Body of pancreas (tissue), 4 donors: ENCODE measurements around the gene CDC42SE1. TPM values are rescaled to one million over a fixed set of nuclear protein-coding genes. Genes with fewer than 3 reads are reported as not detected.

Experiments
- ATAC-seq: fragments of 150-250 bp; one replicate; pipeline ENCODE4 v1.9.1; 2016
- DNase-seq, 4 donors: peaks; one replicate each; pipeline ENCODE4 v3.0.0-alpha.2; 2019
- H3K27ac ChIP-seq, 4 donors: fragments of 200-600 bp; sonication (generic); 1 replicate in 3 of 4; 2 replicates in 1 of 4; pipeline versions ENCODE4 v1.5.1 to v1.6.1; 2016 to 2019; ENCODE audit warnings: mild to moderate bottlenecking in 1 of 4, mixed read lengths in 1 of 4, moderate library complexity in 1 of 4
- H3K27me3 ChIP-seq, 2 donors: fragments of 200-600 bp; sonication (generic); one replicate each; pipeline ENCODE4 v1.6.0; 2016; ENCODE audit warnings: mild to moderate bottlenecking in 1 of 2
- H3K36me3 ChIP-seq, 2 donors: fragments of 200-600 bp; sonication (generic); replicated peaks in 1 of 2; 2 replicates each; pipeline ENCODE4 v1.5.1; 2016; ENCODE audit warnings: low read depth in 2 of 2; ENCODE audit not compliant: insufficient read depth in 1 of 2
- H3K4me1 ChIP-seq: fragments of 200-600 bp; sonication (generic); one replicate; pipeline ENCODE4 v1.6.0; 2016
- H3K4me3 ChIP-seq, 2 donors: fragments of 200-600 bp; sonication (generic); 1 replicate in 1 of 2; 2 replicates in 1 of 2; pipeline ENCODE4 v1.5.1; 2016 to 2019
- H3K9me3 ChIP-seq, 3 donors: fragments of 200-600 bp; sonication (generic); 1 replicate in 2 of 3; 2 replicates in 1 of 3; pipeline ENCODE4 v1.5.1; 2016
- CTCF ChIP-seq, 7 experiments: fragments of 450-650 bp in 4 of 7; fragments of 200-600 bp in 3 of 7; sonication (generic) in 3 of 7; IDR thresholded peaks; one replicate each; pipeline ENCODE4 v1.5.1; 2016 to 2019; ENCODE audit warnings: antibody characterized with exemption in 7 of 7
- POLR2A ChIP-seq, 3 donors: fragments of 450-650 bp; IDR thresholded peaks; one replicate each; pipeline ENCODE4 v1.6.1; 2016; ENCODE audit warnings: antibody characterized with exemption in 3 of 3, mild to moderate bottlenecking in 2 of 3
- WGBS, 2 donors: methylation state at CpG; one replicate each; pipeline ENCODE4 v1.1.5; 2017; 5-methylcytosine and 5-hydroxymethylcytosine counted together
- intact Hi-C: fragments of 100-400 bp; cut with DNase I; formaldehyde crosslinking; loops from one replicate; pipeline ENCODE4 v1.15.1; 2023
- total RNA-seq, 2 donors: library from RNA; depleted of rRNA; stranded (reverse); fragments of >200 nt; gene quantifications; one replicate each; pipeline ENCODE4 v1.1.0, GENCODE V29; 2016

Gene CDC42SE1
- total RNA-seq, 2 donors from 2014 or later, result 40.2 to 43.8 TPM

GRCh38 chr1:151012684-151013471 lies 46.5 kb downstream of the CDC42SE1 start:
- ATAC-seq, result no peak
- intact Hi-C loops, result no loop called here
- no peak for DNase-seq

GRCh38 chr1:151011154-151011850 lies 48.1 kb downstream of the CDC42SE1 start:
- no peaks in the 10 kb centered on the region for H3K27me3 ChIP-seq
- WGBS, 2 donors, result 66 to 68% methylated on average over 4 of the region's 4 CpGs
- no peak for DNase-seq
- peaks cover 48% of the 10 kb centered on the region for H3K4me1 ChIP-seq
- intact Hi-C loops, result no loop called here
- H3K9me3 ChIP-seq, result no peaks in the 10 kb centered on the region
- TF ChIP-seq CTCF (IDR thresholded peaks at IDR 0.05), result no peak
- TF ChIP-seq POLR2A (IDR thresholded peaks at IDR 0.05), result no peak
- ATAC-seq, result no peak
- no peaks in the 10 kb centered on the region for H3K36me3 ChIP-seq
- peak overlapping the region in 1 of 4 donors; percentile 19 for H3K27ac ChIP-seq
- no peak overlapping the region for H3K4me3 ChIP-seq

More at GRCh38 chr1:151012684-151013471, 46.5 kb downstream of the CDC42SE1 start:
- Histone ChIP-seq H3K4me1 (peaks cover 37% of the 10 kb centered on the region), H3K27me3 (no peaks in the 10 kb centered on the region), H3K27ac (peak overlapping the region; percentile 15 to 53 (median 24)), H3K9me3 (no peaks in the 10 kb centered on the region), H3K36me3 (no peaks in the 10 kb centered on the region), H3K4me3 (no peak overlapping the region)
- 76 to 83% methylated on average over 13 to 14 of the region's 14 CpGs for WGBS, 2 donors
- TF ChIP-seq POLR2A (IDR thresholded peaks at IDR 0.05), result no peak
- no peak for TF ChIP-seq CTCF (IDR thresholded peaks at IDR 0.05)

GRCh38 chr1:151010346-151010726 lies 49.1 kb downstream of the CDC42SE1 start:
- TF ChIP-seq CTCF (IDR thresholded peaks at IDR 0.05) (no peak), POLR2A (IDR thresholded peaks at IDR 0.05) (no peak)
- DNase-seq, result no peak
- Histone ChIP-seq H3K4me3 (no peak overlapping the region), H3K9me3 (no peaks in the 10 kb centered on the region), H3K36me3 (no peaks in the 10 kb centered on the region), H3K4me1 (peaks cover 50% of the 10 kb centered on the region), H3K27me3 (no peaks in the 10 kb centered on the region), H3K27ac (no peak overlapping the region)
- intact Hi-C loops, result no loop called here
- 80 to 90% methylated on average over 3 of the region's 3 CpGs for WGBS, 2 donors
- ATAC-seq, result no peak

GRCh38 chr1:151009674-151010345 lies 49.6 kb downstream of the CDC42SE1 start:
- Histone ChIP-seq H3K36me3 (no peaks in the 10 kb centered on the region), H3K4me1 (peaks cover 55% of the 10 kb centered on the region), H3K27ac (peak overlapping the region in 2 of 4 donors; percentile 86 to 94), H3K27me3 (no peaks in the 10 kb centered on the region), H3K9me3 (no peaks in the 10 kb centered on the region), H3K4me3 (no peak overlapping the region)
- 92 to 96% methylated on average over 8 of the region's 8 CpGs for WGBS, 2 donors
- DNase-seq (no peak), ATAC-seq (no peak)
- TF ChIP-seq POLR2A (IDR thresholded peaks at IDR 0.05) (no peak), CTCF (IDR thresholded peaks at IDR 0.05) (no peak)
- intact Hi-C loops, result no loop called here
